HG02588 (cell line): ENCODE measurements around the gene BARX2.

Experiments
- ATAC-seq: cut with Tn5 transposase; IDR thresholded peaks from one replicate; pipeline ENCODE4 v1.9.1; 2021; ENCODE audit warnings: mild to moderate bottlenecking, moderate library complexity; ENCODE audit not compliant: unreplicated experiment

The BARX2 gene

GRCh38 chr11:129435499-129436245, 60.0 kb downstream of the BARX2 start:
- ATAC-seq = no peak

- ATAC-seq = no peak
Measured at GRCh38 chr11:129436573-129436972, 60.9 kb downstream of the BARX2 start.

GRCh38 chr11:129440028-129440713, 64.5 kb downstream of the BARX2 start:
- ATAC-seq = no peak

- no peak for ATAC-seq
Measured at GRCh38 chr11:129442171-129442570, 66.5 kb downstream of the BARX2 start.

- no peak for ATAC-seq
Measured at GRCh38 chr11:129443276-129443675, 67.6 kb downstream of the BARX2 start.

GRCh38 chr11:129444274-129444673, 68.6 kb downstream of the BARX2 start:
- ATAC-seq = no peak

- ATAC-seq = no peak
Measured at GRCh38 chr11:129445226-129445625, 69.6 kb downstream of the BARX2 start.

GRCh38 chr11:129446572-129446971, 70.9 kb downstream of the BARX2 start:
- ATAC-seq = no peak

GRCh38 chr11:129447654-129448239, 72.1 kb downstream of the BARX2 start:
- no peak for ATAC-seq

GRCh38 chr11:129451524-129451923, 75.9 kb downstream of the BARX2 start:
- ATAC-seq = no peak

- no peak for ATAC-seq
Measured at GRCh38 chr11:129453293-129453721, 77.7 kb downstream of the BARX2 start.

- ATAC-seq = no peak
Measured at GRCh38 chr11:129455101-129455500, 79.5 kb downstream of the BARX2 start.

- no peak for ATAC-seq
Measured at GRCh38 chr11:129455756-129456655, 80.4 kb downstream of the BARX2 start.

GRCh38 chr11:129457321-129457720, 81.7 kb downstream of the BARX2 start:
- ATAC-seq = no peak

GRCh38 chr11:129458278-129458677, 82.6 kb downstream of the BARX2 start:
- no peak for ATAC-seq

GRCh38 chr11:129458756-129459535, 83.3 kb downstream of the BARX2 start:
- no peak for ATAC-seq

- no peak for ATAC-seq
Measured at GRCh38 chr11:129460714-129461113, 85.1 kb downstream of the BARX2 start.

GRCh38 chr11:129484068-129484467, 108.4 kb downstream of the BARX2 start:
- no peak for ATAC-seq

- ATAC-seq = no peak
Measured at GRCh38 chr11:129489249-129489648, 113.6 kb downstream of the BARX2 start.

GRCh38 chr11:129490004-129490403, 114.4 kb downstream of the BARX2 start:
- no peak for ATAC-seq
